Epithelial cell of prostate (primary cell): ENCODE measurements around the gene OGG1.
"Not testable (repeated sequence)": the region's sequence is repeated elsewhere in the genome, so short reads cannot be mapped to it uniquely, and the experiment has no call there.

ENCODE experiments used
- DNase-seq: peaks from one replicate; pipeline ENCODE4 v3.0.0-alpha.2; 2011; ENCODE audit warnings: low read depth, low spot score
- H3K27ac ChIP-seq: fragments of 450-650 bp; 2 replicates; pipeline ENCODE4 v1.5.1; 2017; ENCODE audit warnings: mild to moderate bottlenecking

The OGG1 gene

DNA sequence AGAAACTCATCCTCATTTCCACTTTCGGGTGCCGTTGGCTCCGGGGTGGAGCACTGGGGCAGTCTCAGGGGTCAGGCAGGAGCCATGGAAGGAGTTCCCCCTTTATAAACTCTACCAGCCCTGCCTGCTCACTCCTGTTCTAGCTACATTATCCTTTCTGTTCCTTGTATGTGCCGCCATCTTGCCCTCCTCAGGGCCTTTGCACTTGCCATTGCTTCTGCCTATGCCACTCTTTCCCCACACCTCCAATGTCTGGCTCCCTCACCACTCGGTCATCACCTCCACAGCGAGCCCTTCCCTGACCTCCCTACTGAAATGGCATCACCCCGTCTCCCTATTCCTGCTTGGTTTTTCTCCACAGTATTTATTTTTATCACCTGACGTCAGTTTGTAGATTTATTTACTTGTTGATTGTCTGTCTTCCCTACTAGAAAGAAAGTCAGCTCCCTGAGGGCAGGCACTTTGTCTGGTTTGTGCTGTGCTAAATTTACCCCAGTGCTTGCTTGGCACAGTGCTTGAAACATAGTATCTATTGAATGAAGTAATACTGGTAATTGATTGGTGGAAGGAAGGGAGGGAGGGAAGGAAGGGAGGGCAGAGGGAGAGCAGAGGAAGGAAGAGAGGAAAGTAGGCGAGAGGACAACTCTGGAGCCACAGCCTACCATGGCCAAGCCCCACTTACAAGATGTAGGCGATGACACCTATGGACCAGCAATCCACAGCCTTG, 11.2 kb downstream of the OGG1 start:
- H3K27ac ChIP-seq, result no peak overlapping the region
- no peak for DNase-seq

DNA sequence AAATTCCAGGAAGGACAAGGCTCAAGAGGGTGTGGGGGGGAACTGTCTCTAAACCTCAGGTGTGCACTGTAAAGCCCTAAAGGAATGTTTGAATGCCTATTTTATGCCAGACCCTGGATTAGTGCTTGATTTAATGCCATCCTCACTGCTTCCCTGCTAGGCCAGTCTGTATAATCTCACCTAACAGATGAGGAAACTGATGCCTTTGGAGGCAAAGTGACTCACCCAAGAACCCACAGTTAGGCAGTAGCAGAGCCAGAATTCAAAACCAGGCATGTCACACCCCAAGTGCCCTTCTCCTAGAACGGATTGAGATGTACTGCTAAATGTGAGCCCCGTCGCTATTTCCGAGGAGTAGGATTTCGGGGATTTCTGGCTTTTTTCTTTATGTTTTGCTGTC, 12.2 kb downstream of the OGG1 start:
- DNase-seq, result no peak
- H3K27ac ChIP-seq, result no peak overlapping the region

GRCh38 chr3:9762871-9763270, 13.1 kb downstream of the OGG1 start:
- no peak for DNase-seq
- no peak overlapping the region for H3K27ac ChIP-seq

DNA sequence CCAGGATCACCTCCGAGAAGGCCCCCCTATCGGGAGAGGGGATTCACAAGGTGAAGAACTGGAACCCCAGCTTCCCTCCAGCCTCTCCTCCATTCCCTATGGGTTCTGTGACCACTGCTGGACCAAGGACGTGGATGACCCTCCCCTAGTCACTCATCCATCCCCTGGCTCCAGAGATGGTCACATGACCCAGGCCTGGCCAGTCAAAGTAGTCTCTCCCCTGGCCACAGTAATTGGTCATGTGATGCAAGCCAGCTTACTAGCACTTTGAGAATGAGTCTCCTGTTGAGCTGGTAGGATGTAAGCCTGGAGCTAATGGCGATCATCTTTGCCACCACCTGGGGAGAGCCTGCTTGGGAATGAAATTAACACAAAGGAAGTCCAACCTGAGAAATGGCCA, 16.1 kb downstream of the OGG1 start:
- H3K27ac ChIP-seq, result no peak overlapping the region
- DNase-seq, result no peak

GRCh38 chr3:9767418-9767817, 17.7 kb downstream of the OGG1 start:
- no peak for DNase-seq
- no peak overlapping the region for H3K27ac ChIP-seq

GRCh38 chr3:9768141-9768775, 18.5 kb downstream of the OGG1 start:
- no peak for DNase-seq
- H3K27ac ChIP-seq, result no peak overlapping the region

GRCh38 chr3:9769012-9769411, 19.3 kb downstream of the OGG1 start:
- DNase-seq, result no peak
- no peak overlapping the region for H3K27ac ChIP-seq

DNA sequence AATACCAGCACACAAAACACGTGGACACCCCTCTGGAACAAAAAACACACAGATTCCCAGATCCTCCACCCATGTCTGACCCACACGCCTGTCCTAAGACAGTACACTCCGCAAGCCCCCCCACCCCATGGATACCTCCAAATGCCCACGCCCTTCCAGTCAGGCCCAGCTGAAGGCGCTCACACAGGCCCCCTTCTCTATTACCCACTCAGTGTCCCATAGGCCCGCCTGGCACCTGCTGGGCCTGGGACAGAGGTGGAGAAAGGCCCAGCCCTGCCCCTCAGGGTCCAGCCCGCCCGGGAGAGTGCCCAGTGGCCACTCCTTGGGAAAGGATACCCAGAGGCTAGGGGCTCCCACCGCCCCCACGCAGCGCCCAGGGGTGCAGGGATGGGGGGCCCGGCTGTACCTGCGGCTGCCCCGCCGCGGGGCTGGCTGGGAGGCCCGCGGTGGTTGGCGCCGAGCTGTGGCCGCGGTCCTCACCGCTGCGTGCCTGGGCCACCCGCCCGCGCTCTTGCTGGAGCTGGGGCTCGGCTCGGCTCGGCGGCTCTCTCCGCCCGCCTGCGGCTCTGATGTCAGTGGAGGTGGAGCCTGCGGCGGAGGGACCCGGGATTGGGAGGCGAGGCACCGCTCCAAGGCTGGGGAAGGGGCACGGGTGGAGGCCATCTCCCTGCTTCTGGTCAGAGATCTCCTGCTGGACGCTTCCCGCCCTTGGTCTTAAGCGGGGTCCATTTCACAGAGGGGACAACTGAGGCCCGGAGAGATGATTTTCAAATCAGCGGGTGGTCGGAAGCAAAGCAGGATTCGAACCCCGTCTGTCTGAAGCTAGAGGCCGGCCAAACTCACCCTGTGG, 19.9 kb downstream of the OGG1 start, which contains the start of gene CAMK1:
TSS of gene CAMK1 (minus strand) at position 522 of the 850 bp plus-strand sequence. CDS start 2,198 bp downstream, outside the sequence.
- H3K27ac ChIP-seq, result no peak within 1 kb of the TSS

DNA sequence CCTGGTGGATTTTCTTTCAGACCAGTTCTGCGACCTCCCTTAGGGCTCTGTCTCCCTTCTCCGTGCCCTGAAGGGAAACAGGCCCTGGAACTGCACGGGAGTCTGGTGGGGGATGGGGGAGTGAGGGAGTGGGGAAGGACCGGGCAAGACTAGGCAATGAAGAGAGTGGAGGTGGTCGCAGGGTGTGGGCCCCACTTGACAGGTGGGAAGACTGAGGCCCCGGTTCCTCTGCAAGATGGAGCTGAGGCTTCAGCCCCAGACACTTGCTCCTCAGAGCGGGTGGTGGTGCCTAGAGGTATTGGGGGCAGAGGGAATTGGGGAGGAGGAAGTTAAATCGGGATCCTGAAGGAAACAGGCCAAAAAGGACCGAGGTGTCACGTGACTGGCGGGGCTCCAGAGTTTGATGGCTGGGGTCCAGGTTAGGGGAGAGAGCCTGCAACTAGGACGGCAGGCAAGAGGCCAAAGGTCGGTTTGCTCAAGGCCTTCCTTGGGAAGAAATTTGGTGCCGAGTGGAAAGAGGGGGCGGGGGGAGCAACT, 20.6 kb downstream of the OGG1 start:
- no peak for DNase-seq
- H3K27ac ChIP-seq, result no peak overlapping the region

More for the DNA sequence above, 19.9 kb downstream of the OGG1 start, which contains the start of gene CAMK1:
- no peak for DNase-seq

DNA sequence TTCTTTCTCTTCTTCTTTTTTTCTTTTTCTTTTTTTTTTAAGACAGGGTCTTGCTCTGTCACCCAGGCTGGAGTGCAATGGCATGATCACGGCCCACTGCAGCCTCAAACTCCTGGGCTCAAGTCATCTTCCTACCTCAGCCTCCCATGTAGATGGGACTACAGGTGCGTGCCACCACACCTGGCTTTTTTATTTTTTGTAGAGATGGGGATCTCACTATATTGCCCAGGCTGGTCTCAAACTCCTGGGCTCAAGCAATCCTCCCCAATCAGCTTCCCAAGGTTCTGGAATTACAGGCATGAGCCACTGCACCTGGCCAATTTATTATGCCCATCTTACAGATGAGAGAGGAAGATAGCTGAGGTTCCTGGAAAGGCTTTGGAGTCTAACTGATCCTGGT, 21.3 kb downstream of the OGG1 start:
- not testable (repeated sequence) for DNase-seq, H3K27ac ChIP-seq

GRCh38 chr3:9776896-9777693, 27.3 kb downstream of the OGG1 start:
- DNase-seq, result no peak
- peak overlapping the region; percentile 70 for H3K27ac ChIP-seq

DNA sequence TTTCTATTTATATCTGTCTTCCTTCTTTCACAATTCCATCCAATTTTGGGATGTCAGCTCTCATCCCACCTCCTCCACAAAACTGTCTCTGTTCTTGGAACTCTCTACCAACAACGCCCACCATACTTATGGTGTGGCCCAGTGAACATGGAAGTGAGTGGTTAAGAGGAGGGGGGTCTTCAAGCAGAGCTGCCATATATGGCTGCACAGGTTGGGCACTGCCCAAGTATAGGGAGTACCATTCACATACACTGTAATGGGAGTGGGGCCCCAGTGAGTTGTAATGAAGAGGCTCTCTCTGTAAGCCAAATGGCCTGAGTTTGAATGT, 27.9 kb downstream of the OGG1 start:
- peak overlapping the region; percentile 70 for H3K27ac ChIP-seq
- DNase-seq, result no peak

DNA sequence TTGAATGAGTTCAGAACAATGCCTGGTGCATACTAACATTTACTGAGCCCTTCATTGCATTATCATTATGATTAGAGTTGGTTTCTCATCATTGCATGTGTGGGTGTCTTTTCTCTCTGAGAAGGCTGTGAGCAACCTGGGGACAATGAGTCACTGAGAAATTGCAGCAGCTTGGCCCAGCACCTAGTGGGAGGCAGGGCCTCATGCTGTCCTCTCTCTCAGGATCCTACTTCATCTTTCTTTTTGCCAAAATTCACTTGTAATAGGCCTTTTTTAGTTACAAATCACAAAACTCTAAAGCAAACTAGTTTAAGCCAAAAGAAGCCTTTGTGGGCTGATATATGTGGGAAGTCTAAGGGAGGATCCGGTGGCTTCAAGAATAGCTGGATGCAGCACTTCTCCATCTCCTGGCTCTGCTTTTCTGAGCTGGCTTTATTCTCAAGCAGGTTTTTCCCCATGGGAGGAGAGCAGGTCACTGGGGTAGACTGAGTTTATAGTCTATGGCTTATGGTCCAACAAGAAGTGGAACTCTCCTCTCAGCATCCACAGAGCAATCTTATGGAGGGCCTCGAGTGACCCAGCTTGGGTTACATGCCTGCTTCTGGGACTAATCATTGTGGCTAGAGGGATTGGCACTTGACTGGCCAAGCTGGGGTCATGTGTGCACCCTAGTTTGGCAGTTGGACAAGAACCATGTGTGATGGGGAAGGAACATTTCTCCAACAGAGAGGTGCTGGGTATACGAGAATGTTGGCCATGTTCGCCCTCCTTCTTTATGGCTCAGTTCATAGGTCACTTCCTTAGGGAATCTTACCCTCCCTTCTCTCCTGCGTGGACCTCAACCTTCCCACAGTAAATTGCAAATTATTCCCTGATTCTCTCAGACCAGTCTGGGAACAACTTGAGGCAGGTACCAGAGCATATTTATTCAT, 28.7 kb downstream of the OGG1 start:
- H3K27ac ChIP-seq, result peak overlapping the region; percentile 70
- no peak for DNase-seq

- H3K27ac ChIP-seq, result peak overlapping the region; percentile 70
- DNase-seq, result no peak
These were observed 29.4 kb downstream of the OGG1 start for GRCh38 chr3:9779075-9779593.

GRCh38 chr3:9779721-9780457, 30.1 kb downstream of the OGG1 start:
- DNase-seq, result no peak
- no peak overlapping the region for H3K27ac ChIP-seq

DNA sequence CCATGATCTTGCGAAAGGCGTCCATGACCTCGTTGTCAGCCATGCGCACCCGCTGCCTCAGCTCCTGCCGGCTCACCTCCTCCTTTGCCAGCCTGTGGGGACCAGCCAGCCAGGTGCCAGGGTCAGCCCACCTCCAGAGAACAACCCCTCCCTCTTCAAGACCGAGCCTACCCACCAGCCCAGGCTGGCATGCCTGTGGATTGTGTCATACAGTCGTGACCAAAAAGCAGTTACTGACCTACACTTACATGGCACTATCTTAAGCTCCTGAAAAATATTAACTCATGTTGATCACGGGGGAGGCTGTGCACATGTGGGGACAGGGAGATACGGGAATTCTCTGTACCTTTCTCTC, 30.7 kb downstream of the OGG1 start:
- no peak overlapping the region for H3K27ac ChIP-seq
- DNase-seq, result no peak

- DNase-seq, result no peak
- no peak overlapping the region for H3K27ac ChIP-seq
These were observed 31.2 kb downstream of the OGG1 start for GRCh38 chr3:9780910-9781309.

DNA sequence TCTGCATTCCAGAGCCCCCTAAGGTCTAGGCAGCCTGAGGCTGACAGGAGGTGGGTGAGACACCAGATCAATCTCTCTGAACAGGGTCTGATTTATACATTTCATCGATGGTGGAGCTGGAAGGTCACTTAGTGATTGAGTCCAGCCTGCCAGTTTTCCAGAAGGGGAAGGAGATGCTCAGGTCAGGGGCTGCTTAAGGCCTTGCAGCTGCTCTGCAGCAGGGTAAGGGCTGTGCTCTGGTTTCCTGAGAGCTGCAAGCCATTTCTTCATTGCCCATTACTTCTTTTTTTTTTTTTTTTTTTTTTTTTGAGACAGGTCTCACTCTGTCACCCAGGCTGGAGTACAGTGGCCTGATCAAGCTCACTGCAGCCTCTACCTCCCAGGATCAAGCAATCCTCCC, 31.8 kb downstream of the OGG1 start:
- no peak for DNase-seq
- peak overlapping the region; percentile 60 for H3K27ac ChIP-seq
